Spleen (tissue), 7 donors: Measurements from ENCODE around the gene FAM241A.
A peak's percentile ranks its signal among the peaks of the same experiment; 100 is the strongest.

Source experiments
- CTCF ChIP-seq, 11 experiments: fragments of 200-600 bp in 7 of 11; fragments of 450-650 bp in 4 of 11; sonication (generic) in 4 of 11; IDR thresholded peaks in 8 of 11; conservative IDR thresholded peaks in 3 of 11; 1 replicate in 7 of 11; 2 replicates in 4 of 11; pipeline versions ENCODE4 v1.4.0 to v1.8.0; 2016 to 2021; ENCODE audit warnings: antibody characterized with exemption in 11 of 11, inconsistent platforms in 4 of 11, mild to moderate bottlenecking in 1 of 11
- POLR2A ChIP-seq, 3 donors: fragments of 450-650 bp; IDR thresholded peaks; one replicate each; pipeline ENCODE4 v1.5.1; 2017; ENCODE audit warnings: antibody characterized with exemption in 3 of 3, mild to moderate bottlenecking in 1 of 3
- POLR2AphosphoS5 ChIP-seq, 3 donors: sonication (generic); formaldehyde crosslinking; IDR thresholded peaks; one replicate each; pipeline ENCODE4 v1.5.1; 2017; ENCODE audit warnings: antibody characterized with exemption in 3 of 3
- donor health status: DM: no; HTN: no; CAD: no; lungs with moderate emphysema.
- donor health status: DM: no; HTN: no; CAD: no.
- donor health status: DM: no; HTN: no; CAD: no.

- TF ChIP-seq POLR2A (IDR thresholded peaks at IDR 0.05) (no peak), CTCF (IDR thresholded peaks at IDR 0.05 in 8 of 11, conservative IDR thresholded peaks at IDR 0.05 in 3 of 11) (no peak), POLR2AphosphoS5 (IDR thresholded peaks at IDR 0.05) (peak in 1 of 3 donors; percentile 89)
Observed at GRCh38 chr4:112230879-112231778, 85.9 kb downstream of the FAM241A start.
